SK-N-SH (cell line): ENCODE results near the gene HRH1.

Experiments
- SIN3A ChIP-seq: IDR thresholded peaks from 2 replicates; pipeline ENCODE4 v1.6.1; 2012; ENCODE audit warnings: low read depth, mild to moderate bottlenecking, low read length, moderate library complexity, borderline replicate concordance
- YY1 ChIP-seq: IDR thresholded peaks from 2 replicates; pipeline ENCODE4 v1.4.0; 2012; ENCODE audit warnings: low read depth, mild to moderate bottlenecking
- ZBTB33 ChIP-seq: IDR thresholded peaks from 2 replicates; pipeline ENCODE4 v1.4.0; 2012; ENCODE audit warnings: low read depth, borderline replicate concordance
- TF ChIP-seq, protein P1 (sequence below): fragments of 200-600 bp; sonication (generic); IDR thresholded peaks from 2 replicates; pipeline ENCODE4 v1.6.1; 2017; ENCODE audit warnings: antibody characterized with exemption, mild to moderate bottlenecking, moderate library complexity

DNA sequence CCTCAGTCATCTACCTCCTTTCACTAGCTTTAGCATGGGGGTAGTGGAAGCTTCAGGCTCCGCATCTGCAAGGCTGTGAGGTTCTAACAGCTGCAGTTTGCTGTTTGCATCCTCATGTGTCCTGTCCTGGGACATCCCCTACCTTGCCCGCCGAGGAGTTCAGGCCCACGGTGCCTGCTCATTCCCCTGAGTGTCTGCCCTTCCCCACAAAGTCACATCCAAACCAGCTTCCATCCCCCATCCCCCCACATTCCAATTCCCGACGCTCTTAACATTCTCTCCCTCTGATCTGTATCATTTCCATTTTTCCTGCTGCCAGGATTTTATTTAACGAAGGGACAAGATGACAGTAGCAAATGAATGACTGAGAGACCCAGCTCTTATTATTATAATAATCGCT is 43.8 kb downstream of the HRH1 start:
- no peak for TF ChIP-seq YY1
- TF ChIP-seq, protein P1, sequence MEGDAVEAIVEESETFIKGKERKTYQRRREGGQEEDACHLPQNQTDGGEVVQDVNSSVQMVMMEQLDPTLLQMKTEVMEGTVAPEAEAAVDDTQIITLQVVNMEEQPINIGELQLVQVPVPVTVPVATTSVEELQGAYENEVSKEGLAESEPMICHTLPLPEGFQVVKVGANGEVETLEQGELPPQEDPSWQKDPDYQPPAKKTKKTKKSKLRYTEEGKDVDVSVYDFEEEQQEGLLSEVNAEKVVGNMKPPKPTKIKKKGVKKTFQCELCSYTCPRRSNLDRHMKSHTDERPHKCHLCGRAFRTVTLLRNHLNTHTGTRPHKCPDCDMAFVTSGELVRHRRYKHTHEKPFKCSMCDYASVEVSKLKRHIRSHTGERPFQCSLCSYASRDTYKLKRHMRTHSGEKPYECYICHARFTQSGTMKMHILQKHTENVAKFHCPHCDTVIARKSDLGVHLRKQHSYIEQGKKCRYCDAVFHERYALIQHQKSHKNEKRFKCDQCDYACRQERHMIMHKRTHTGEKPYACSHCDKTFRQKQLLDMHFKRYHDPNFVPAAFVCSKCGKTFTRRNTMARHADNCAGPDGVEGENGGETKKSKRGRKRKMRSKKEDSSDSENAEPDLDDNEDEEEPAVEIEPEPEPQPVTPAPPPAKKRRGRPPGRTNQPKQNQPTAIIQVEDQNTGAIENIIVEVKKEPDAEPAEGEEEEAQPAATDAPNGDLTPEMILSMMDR = no peak
- no peak for TF ChIP-seq SIN3A
- TF ChIP-seq ZBTB33 = no peak
